Measurements from ENCODE around the gene WASHC1. TPM values are rescaled to one million over a fixed set of nuclear protein-coding genes. Genes with fewer than 3 reads are reported as not detected.
"Not testable (repeated sequence)": the region's sequence is repeated elsewhere in the genome, so short reads cannot be mapped to it uniquely, and the experiment has no call there.

The WASHC1 gene
- total RNA-seq, 1 donor from 2014 or later: 9.8 TPM

- H3K9me3 Mint-ChIP-seq (ENCODE audit: low read depth); H3K36me3 Mint-ChIP-seq (ENCODE audit: low read depth); H3K27me3 Mint-ChIP-seq (ENCODE audit: low read depth); H3K4me3 Mint-ChIP-seq (ENCODE audit: unreplicated experiment); DNase-seq (ENCODE audit: low spot score); H3K27ac Mint-ChIP-seq (ENCODE audit: unreplicated experiment); H3K4me1 Mint-ChIP-seq (ENCODE audit: low read depth): not testable (repeated sequence)
- TF ChIP-seq CTCF (IDR thresholded peaks at IDR 0.05): peak; percentile 72
Observed at GRCh38 chr9:11206-11605, 18.1 kb downstream of the WASHC1 start.

GRCh38 chr9:10653-11053, 18.6 kb downstream of the WASHC1 start:
- not testable (repeated sequence) for H3K4me3 Mint-ChIP-seq (ENCODE audit: unreplicated experiment); H3K27ac Mint-ChIP-seq (ENCODE audit: unreplicated experiment); H3K36me3 Mint-ChIP-seq (ENCODE audit: low read depth); H3K9me3 Mint-ChIP-seq (ENCODE audit: low read depth); H3K4me1 Mint-ChIP-seq (ENCODE audit: low read depth); H3K27me3 Mint-ChIP-seq (ENCODE audit: low read depth)
- DNase-seq (ENCODE audit: low spot score): peak; percentile 92

GRCh38 chr9:10207-10606, 19.0 kb downstream of the WASHC1 start:
- not testable (repeated sequence) for DNase-seq (ENCODE audit: low spot score); H3K9me3 Mint-ChIP-seq (ENCODE audit: low read depth); H3K27me3 Mint-ChIP-seq (ENCODE audit: low read depth); H3K4me1 Mint-ChIP-seq (ENCODE audit: low read depth); H3K27ac Mint-ChIP-seq (ENCODE audit: unreplicated experiment); H3K36me3 Mint-ChIP-seq (ENCODE audit: low read depth); H3K4me3 Mint-ChIP-seq (ENCODE audit: unreplicated experiment)

Other genes with a start within 250 kb of the WASHC1 start
- gene FOXD4, start 89.0 kb upstream of the WASHC1 start, total RNA-seq: 0.17 to 0.44 TPM (median 0.26 TPM) in 3 replicates
- 19.5 to 30.4 TPM (median 25.0 TPM) in 3 replicates for gene ZNG1A, start 149.6 kb upstream of the WASHC1 start, total RNA-seq
- 0.17 TPM in 1 of 3 replicates, not detected in the others for gene DOCK8, start 185.4 kb upstream of the WASHC1 start, total RNA-seq